Fibroblast of skin of scalp (primary cell): Measurements from ENCODE around the gene YWHAG.
"Not testable (repeated sequence)": the region's sequence is repeated elsewhere in the genome, so short reads cannot be mapped to it uniquely, and the experiment has no call there.

Experiments
- DNase-seq: peaks from one replicate; pipeline ENCODE4 v3.0.0-alpha.2; 2013

Gene YWHAG

GRCh38 chr7:76346778-76347177 lies 12.0 kb downstream of the YWHAG start:
- DNase-seq: no peak

DNA sequence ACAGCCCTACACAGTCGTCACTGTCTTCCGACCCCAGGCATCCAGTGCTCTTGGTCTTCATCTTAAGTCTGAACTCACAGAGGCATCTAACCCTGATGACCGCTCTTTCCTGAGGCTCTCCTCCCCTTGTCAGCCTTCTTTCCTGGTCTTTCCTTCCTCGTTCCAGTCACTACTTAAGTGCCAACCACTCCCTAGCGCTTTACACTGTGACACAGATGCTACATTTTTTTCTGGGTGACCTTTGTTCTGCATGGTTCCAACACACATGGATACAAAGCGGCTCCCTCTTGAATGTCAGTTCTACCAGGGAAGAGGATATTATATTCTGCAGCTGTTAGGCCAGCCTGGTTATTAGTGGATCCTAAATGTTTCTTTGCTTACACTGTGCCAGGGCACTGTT lies 12.7 kb downstream of the YWHAG start:
- no peak for DNase-seq

DNA sequence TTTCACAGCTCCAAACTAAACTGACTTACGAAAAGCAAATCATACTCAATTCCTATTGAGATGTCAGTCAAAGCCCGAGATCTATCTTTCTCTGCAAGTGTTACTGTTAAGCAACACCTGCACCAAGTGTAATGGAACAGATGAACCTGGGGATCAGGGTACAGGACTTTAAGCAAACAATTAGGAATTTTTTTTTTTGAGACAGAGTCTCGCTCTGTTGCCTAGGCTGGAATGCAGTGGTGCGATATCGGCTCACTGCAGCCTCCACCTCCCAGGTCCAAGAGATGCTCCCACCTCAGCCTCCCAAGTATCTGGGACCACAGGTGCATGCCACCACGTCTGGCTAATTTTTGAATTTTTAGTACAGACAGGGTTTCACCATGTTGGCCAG lies 14.9 kb downstream of the YWHAG start:
- DNase-seq: no peak

DNA sequence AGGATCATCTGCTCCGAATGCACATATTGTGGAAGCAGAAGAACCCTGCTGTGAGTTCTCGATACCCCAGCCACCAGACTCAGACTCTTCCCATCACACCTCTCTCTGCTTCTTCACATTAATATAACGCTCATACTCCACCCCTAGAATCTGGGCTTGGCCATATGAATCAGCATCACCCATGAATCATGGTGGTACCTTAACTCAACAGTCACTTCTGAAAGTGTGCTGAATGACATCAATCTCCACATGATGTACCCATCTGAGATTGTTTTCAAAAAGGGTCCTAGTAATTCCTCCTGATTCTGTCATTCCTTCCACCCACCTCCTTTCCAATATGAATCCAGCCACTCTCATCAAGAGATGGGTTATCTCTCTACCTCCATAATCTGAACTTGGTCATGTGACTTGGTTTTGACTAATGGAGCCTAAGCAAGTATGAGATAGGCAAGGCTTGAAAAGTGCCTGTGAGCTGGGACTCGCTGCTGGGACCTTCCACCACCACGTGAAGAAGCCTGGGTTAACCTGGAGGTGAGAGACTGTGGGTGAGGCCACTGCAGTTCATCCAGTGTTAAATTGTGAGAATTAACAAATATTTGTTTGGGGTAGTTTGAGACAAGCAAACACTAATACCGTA lies 15.4 kb downstream of the YWHAG start:
- no peak for DNase-seq

DNA sequence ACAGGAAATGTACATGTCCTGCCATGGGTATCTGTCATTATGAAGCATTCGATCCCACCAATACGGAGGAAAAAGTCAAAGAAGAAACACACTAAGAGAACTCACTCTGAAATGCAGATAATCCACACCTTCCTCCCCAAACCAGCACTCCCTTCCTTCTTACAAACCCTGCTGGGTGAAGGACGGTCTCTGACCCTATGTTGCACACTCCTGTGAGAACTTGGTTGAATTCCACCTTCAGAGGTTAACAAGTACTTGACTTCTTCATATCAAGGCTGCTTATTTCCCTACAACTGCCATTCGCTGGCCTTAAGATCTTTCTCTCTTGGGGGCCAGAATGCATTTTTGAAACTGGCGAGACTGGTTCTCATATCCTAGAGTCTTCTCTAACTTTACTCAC lies 16.6 kb downstream of the YWHAG start:
- no peak for DNase-seq

DNA sequence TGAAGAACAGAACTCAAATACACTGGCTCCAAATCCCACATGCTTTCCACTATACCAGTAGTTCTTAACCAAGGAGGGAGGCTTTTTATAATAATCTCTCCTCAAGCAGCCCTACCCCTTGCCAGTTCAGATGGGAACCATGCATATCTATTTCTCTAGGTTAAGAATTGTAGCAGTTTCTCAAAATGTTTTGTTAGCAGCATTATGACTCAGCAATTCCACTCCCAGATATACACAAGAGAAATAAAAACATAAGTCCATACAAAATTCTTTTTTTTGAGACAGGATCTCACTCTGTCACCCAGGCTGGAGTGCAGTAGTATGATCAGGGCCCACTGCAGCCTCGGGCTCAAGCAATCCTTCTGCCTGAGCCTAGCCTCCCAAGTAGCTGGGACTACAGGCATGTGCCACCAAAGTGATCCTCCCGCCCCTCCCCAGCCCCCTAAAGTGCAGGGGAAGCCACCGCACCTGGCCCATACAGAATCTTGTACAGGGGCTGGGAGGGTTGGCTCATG lies 18.1 kb downstream of the YWHAG start:
- peak; percentile 81 for DNase-seq

DNA sequence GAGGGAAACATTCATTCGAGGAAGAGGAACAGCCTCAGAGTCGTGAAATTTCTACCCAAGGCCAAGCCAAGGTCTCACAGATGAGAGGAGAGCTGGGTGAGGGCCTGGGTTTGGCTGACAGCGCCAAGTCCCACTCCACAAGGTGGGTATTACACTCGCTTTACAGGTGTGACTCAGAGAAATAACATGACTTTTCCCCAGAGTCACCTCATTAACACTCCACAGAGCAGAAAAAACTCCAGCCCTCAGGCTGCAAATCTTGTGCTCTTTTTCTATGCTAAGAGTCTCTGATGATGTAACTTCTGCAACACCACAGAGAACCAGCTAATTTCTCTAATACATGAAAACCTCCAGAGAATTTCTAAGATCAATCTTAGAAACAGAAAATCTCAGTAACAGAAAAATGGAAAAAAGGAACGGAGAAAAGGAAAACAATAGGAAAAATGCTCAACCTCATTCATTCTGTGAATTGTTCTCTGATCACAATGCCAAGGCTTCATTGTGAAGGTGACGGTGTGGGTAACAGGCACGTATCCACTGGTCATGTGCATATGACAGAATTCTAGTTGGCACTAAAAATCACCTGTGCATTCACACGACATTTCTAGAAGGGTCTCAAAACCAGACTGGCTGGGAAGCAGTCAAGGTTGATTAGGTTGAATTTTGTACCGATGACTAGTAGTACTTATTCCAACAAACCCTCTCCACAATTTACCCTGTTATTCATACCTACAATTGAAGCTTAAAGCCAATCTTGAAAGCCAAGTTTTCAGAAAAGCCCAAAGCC lies 20.3 kb downstream of the YWHAG start:
- no peak for DNase-seq

DNA sequence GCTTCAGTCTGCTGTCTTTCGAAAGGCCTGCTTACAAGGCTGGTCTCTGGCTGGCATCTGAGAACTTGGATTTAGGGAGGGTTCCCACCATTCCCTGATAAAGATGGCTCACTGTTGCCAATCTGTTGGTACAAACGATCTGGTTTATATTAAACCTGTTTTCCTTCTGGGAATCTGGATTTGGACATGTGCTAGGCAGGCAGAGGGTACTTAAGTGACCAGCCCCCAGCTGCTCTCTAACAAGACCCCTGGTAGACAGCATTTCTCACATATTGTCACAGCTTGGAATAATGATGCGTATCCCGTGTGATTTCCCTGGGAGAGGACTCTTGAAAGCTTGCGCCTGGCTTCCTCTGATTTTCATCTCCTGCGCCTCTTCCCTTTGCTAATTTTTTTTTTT lies 21.6 kb downstream of the YWHAG start:
- DNase-seq: no peak

DNA sequence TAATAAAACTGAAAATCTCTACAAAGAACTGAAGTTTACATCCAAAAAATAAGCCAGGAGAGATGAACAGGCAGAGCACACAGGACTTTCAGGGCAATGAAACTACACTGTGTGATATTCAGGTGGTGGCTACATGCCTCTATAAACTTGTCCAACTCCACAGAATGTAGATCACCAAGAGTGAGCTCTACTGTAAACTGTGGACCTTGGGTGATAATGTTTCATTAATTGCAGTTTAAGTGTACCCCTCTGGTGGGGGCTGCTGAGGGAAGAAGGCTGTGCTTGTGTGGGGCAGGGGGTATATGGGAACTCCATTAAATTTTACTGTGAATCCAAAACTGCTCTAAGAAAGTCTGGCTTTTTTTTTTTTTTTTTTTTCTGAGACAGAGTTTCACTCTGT lies 22.7 kb downstream of the YWHAG start:
- DNase-seq: no peak

GRCh38 chr7:76335417-76335816 lies 23.4 kb downstream of the YWHAG start:
- not testable (repeated sequence) for DNase-seq

GRCh38 chr7:76334320-76334967 lies 24.3 kb downstream of the YWHAG start:
- no peak for DNase-seq

DNA sequence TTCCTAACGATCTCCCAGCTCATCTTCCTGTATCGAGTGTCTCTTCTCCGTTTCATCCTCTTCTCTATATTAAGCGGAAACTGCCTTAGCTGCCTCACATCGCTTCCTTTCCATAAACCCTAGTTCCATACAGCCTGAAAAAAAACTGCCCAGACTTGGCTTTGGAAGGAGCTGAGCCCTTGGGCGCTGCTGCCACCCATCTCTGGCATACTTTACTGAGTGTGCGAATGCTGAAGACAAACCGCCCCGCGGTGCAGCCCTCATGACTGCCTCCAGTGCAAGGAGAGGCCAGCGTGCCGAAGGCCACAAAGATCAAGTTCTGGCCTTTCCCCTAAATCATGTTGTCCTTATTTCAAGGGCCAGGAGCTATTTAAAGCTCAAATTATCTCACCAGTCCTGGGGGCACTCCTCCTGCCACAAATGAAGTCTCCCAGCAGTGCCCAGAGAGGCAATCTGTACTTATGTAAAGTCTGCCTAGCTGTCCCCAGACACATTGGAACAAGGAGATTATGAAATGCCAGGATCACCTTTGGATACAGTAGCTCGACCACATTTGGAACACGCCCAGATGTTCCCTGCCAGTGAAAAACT lies 25.2 kb downstream of the YWHAG start:
- DNase-seq: no peak

GRCh38 chr7:76332078-76332477 lies 26.7 kb downstream of the YWHAG start:
- no peak for DNase-seq

GRCh38 chr7:76330673-76331072 lies 28.1 kb downstream of the YWHAG start:
- DNase-seq: no peak

DNA sequence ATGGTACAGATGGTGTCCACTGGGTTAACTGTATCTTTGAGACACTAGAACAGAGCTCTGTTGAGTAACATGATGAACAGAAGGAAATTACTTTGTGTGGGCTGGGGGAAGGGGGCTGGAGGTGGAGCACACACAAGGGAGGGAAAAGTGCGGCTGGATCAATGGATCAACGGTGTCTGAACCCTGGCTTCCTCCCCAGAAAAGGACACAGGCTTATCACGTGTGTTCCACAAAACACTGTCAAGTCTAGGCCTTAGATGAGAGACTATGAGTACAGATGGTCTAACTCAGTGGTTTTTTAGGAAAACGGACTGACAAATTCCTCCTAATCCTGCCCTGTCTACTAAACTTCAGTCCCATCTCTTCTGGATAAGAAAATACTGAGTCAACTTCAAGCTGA lies 28.5 kb downstream of the YWHAG start:
- no peak for DNase-seq

DNA sequence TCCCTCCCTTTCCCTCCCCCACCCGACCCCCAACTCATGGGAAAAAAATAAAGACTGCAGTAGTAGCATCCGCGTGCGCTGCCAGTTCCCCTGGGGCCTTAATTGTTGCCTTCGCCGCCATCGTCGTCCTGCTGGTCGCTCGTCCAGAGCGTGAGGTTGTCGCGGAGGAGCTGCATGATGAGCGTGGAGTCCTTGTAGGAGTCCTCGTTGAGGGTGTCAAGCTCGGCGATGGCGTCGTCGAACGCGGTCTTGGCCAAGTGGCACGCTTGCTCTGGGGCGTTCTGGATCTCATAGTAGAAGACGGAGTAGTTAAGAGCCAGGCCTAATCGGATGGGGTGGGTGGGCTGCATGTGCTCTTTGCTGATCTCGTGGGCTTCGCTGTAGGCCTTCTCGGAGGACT lies 29.3 kb downstream of the YWHAG start:
- no peak for DNase-seq

DNA sequence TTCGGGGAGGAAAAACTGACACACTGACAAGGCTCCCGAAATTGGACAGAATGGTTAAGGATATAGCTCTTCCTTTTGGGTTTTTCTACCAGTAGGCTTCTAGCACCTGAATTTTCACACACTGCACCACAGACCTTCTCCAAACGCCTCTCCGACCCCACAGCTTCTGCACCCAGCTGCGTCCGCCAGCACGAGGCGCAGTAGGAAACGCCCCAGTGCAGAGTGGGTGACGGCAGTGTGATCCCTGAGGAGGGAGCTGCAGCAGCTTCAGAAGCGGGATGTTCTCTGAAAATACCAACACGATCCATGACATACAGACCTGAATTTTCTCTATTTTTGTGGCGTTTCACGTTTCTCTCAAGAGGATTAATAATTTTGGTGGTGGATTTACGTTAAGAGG lies 30.4 kb downstream of the YWHAG start:
- no peak for DNase-seq

- no peak for DNase-seq
Observed at GRCh38 chr7:76327610-76328009, 31.2 kb downstream of the YWHAG start.

- peak; percentile 38 for DNase-seq
Observed at GRCh38 chr7:76326646-76327233, 32.1 kb downstream of the YWHAG start.

- no peak for DNase-seq
Observed at GRCh38 chr7:76325811-76326210, 33.0 kb downstream of the YWHAG start.

DNA sequence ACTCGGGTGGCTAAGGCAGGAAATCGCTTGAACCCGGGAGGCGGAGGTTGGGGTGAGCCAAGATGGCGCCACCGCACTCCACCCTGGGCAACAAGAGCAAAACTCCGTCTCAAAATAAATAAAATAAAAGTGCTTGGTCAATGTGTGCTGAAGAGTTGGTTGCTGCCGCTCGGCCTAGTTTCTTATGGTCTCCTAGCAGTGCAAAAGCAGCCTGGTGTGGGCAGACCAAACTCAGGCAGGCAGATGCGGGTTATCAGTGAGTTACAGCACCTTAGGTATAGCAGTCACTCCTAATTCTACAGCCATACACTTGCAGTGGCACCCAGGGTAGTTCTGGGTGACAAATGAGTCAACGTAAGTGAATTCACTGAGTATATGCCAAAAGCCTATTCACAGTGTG lies 33.7 kb downstream of the YWHAG start:
- no peak for DNase-seq

- peak; percentile 87 for DNase-seq
Observed at GRCh38 chr7:76318488-76319353, 40.1 kb downstream of the YWHAG start.
